ENCODE data around the gene NDUFA11. TPM values are rescaled to one million over a fixed set of nuclear protein-coding genes. Genes with fewer than 3 reads are reported as not detected.

The NDUFA11 gene
- total RNA-seq, 1 donor from 2014 or later = 203 TPM

- Histone ChIP-seq H3K27me3 (ENCODE audit: control insufficient read depth, insufficient read depth, low read length) (no peaks in the 10 kb centered on the region), H3K36me3 (ENCODE audit: control insufficient read depth, insufficient read depth, low read length) (no peaks in the 10 kb centered on the region), H3K4me3 (ENCODE audit: low read depth, low read length) (no peak overlapping the region)
- no peak for DNase-seq (ENCODE audit: low read depth)
- no peak for TF ChIP-seq CTCF (IDR thresholded peaks at IDR 0.05; ENCODE audit: insufficient read depth, low read length, poor library complexity, severe bottlenecking)
These were observed 31.3 kb upstream of the NDUFA11 start for GRCh38 chr19:5934774-5935472.

- no peak overlapping the region for H3K4me3 ChIP-seq (ENCODE audit: low read depth, low read length)
- no peak for DNase-seq (ENCODE audit: low read depth)
- TF ChIP-seq CTCF (IDR thresholded peaks at IDR 0.05; ENCODE audit: insufficient read depth, low read length, poor library complexity, severe bottlenecking) = no peak
- no peaks in the 10 kb centered on the region for H3K27me3 ChIP-seq (ENCODE audit: control insufficient read depth, insufficient read depth, low read length)
- H3K36me3 ChIP-seq (ENCODE audit: control insufficient read depth, insufficient read depth, low read length) = no peaks in the 10 kb centered on the region
These were observed 30.4 kb upstream of the NDUFA11 start for GRCh38 chr19:5934069-5934401.

- Histone ChIP-seq H3K4me3 (ENCODE audit: low read depth, low read length) (no peak overlapping the region), H3K27me3 (ENCODE audit: control insufficient read depth, insufficient read depth, low read length) (no peaks in the 10 kb centered on the region), H3K36me3 (ENCODE audit: control insufficient read depth, insufficient read depth, low read length) (no peaks in the 10 kb centered on the region)
- TF ChIP-seq CTCF (IDR thresholded peaks at IDR 0.05; ENCODE audit: insufficient read depth, low read length, poor library complexity, severe bottlenecking) = no peak
- no peak for DNase-seq (ENCODE audit: low read depth)
These were observed 29.9 kb upstream of the NDUFA11 start for GRCh38 chr19:5933391-5934068.

GRCh38 chr19:5932609-5933262, 29.1 kb upstream of the NDUFA11 start:
- no peak for DNase-seq (ENCODE audit: low read depth)
- Histone ChIP-seq H3K36me3 (ENCODE audit: control insufficient read depth, insufficient read depth, low read length) (peaks cover 1% of the 10 kb centered on the region), H3K27me3 (ENCODE audit: control insufficient read depth, insufficient read depth, low read length) (no peaks in the 10 kb centered on the region), H3K4me3 (ENCODE audit: low read depth, low read length) (no peak overlapping the region)
- no peak for TF ChIP-seq CTCF (IDR thresholded peaks at IDR 0.05; ENCODE audit: insufficient read depth, low read length, poor library complexity, severe bottlenecking)

- Histone ChIP-seq H3K4me3 (ENCODE audit: low read depth, low read length) (no peak overlapping the region), H3K36me3 (ENCODE audit: control insufficient read depth, insufficient read depth, low read length) (peaks cover 1% of the 10 kb centered on the region), H3K27me3 (ENCODE audit: control insufficient read depth, insufficient read depth, low read length) (no peaks in the 10 kb centered on the region)
- no peak for TF ChIP-seq CTCF (IDR thresholded peaks at IDR 0.05; ENCODE audit: insufficient read depth, low read length, poor library complexity, severe bottlenecking)
- no peak for DNase-seq (ENCODE audit: low read depth)
These were observed 28.6 kb upstream of the NDUFA11 start for GRCh38 chr19:5932146-5932545.

All from kidney epithelial cell (primary cell).